DND-41 (cell line): ENCODE data around the gene SHISA7.

ENCODE experiments used
- ATAC-seq: fragments of 200-7000 bp; cut with Tn5 transposase; 3 replicates; pipeline ENCODE4 v1.9.1; 2021; ENCODE audit warnings: low read depth; ENCODE audit not compliant: insufficient read depth
- DNase-seq: peaks from one replicate; pipeline ENCODE4 v3.0.0-alpha.2; 2020
- H2AFZ ChIP-seq: 2 replicates; pipeline ENCODE4 v1.6.0; 2012; ENCODE audit warnings: low read depth, low read length
- H3K27ac ChIP-seq: 2 replicates; pipeline ENCODE4 v1.5.1; 2012; ENCODE audit warnings: low read length, inconsistent platforms
- H3K27me3 ChIP-seq: fragments of 200-600 bp; sonication (generic); 2 replicates; pipeline ENCODE4 v1.6.0; 2012; ENCODE audit warnings: low read length, mild to moderate bottlenecking, inconsistent platforms; ENCODE audit not compliant: insufficient read depth, poor library complexity
- H3K36me3 ChIP-seq: 2 replicates; pipeline ENCODE4 v1.5.1; 2012; ENCODE audit warnings: low read length, inconsistent platforms; ENCODE audit not compliant: insufficient read depth
- H3K4me1 ChIP-seq: 2 replicates; pipeline ENCODE4 v1.5.1; 2012; ENCODE audit warnings: mild to moderate bottlenecking, low read length; ENCODE audit not compliant: insufficient read depth
- H3K4me2 ChIP-seq: 2 replicates; pipeline ENCODE4 v1.6.0; 2012; ENCODE audit warnings: mild to moderate bottlenecking, moderate library complexity, low read length, inconsistent platforms; ENCODE audit not compliant: insufficient read depth
- H3K4me3 ChIP-seq, 2 experiments: fragments of 200-600 bp in 1 of 2; shearing (Covaris generic) in 1 of 2; 2 replicates each; pipeline ENCODE4 v1.5.1; 2012 to 2016; ENCODE audit warnings: inconsistent platforms in 2 of 2, low read length in 2 of 2, mild to moderate bottlenecking in 2 of 2, low read depth in 1 of 2, moderate library complexity in 1 of 2
- H3K79me2 ChIP-seq: 2 replicates; pipeline ENCODE4 v1.6.0; 2012; ENCODE audit warnings: low read length, inconsistent platforms; ENCODE audit not compliant: insufficient read depth
- H3K9ac ChIP-seq: 2 replicates; pipeline ENCODE4 v1.6.0; 2012; ENCODE audit warnings: low read depth, mild to moderate bottlenecking, inconsistent platforms, low read length, moderate library complexity
- H3K9me3 ChIP-seq: 2 replicates; pipeline ENCODE4 v1.5.1; 2012; ENCODE audit warnings: low read length, moderate library complexity, mild to moderate bottlenecking, inconsistent platforms; ENCODE audit not compliant: insufficient read depth, severe bottlenecking
- H4K20me1 ChIP-seq: 2 replicates; pipeline ENCODE4 v1.6.0; 2012; ENCODE audit warnings: low read length; ENCODE audit not compliant: insufficient read depth
- CTCF ChIP-seq: IDR thresholded peaks from 2 replicates; pipeline ENCODE4 v1.5.1; 2012; ENCODE audit warnings: borderline replicate concordance, low read length, moderate library complexity, mild to moderate bottlenecking; ENCODE audit not compliant: poor library complexity, severe bottlenecking; ENCODE audit errors: extremely low read depth
- EZH2 ChIP-seq: IDR thresholded peaks from 3 replicates; pipeline ENCODE4 v1.6.1; 2012; ENCODE audit warnings: borderline replicate concordance, low read depth, mild to moderate bottlenecking, moderate library complexity, low read length, inconsistent platforms; ENCODE audit not compliant: severe bottlenecking

SHISA7 gene

GRCh38 chr19:55464039-55464661 is 21.1 kb upstream of the SHISA7 start:
- Histone ChIP-seq H3K27ac (no peak overlapping the region), H3K9ac (no peak overlapping the region), H4K20me1 (0 out of 2 replicates have a peak, but pooled peaks cover 4% of the 10 kb centered on the region), H3K9me3 (no peaks in the 10 kb centered on the region), H3K79me2 (peaks cover 21% of the 10 kb centered on the region), H3K4me1 (peaks cover 41% of the 10 kb centered on the region), H3K4me3 (no peak overlapping the region), H2AFZ (no peak overlapping the region), H3K27me3 (no peaks in the 10 kb centered on the region), H3K36me3 (no peaks in the 10 kb centered on the region), H3K4me2 (no peak overlapping the region)
- no peak for ATAC-seq
- no peak for DNase-seq
- TF ChIP-seq CTCF (no peak), EZH2 (no peak)

GRCh38 chr19:55463583-55464031 is 20.5 kb upstream of the SHISA7 start:
- H3K4me3 ChIP-seq, result no peak overlapping the region
- no peaks in the 10 kb centered on the region for H3K27me3 ChIP-seq
- ATAC-seq (no peak), DNase-seq (no peak)
- H3K4me1 ChIP-seq, result peaks cover 41% of the 10 kb centered on the region
- peaks cover 24% of the 10 kb centered on the region for H3K79me2 ChIP-seq
- H3K36me3 ChIP-seq, result no peaks in the 10 kb centered on the region
- H3K27ac ChIP-seq, result no peak overlapping the region
- 0 out of 2 replicates have a peak, but pooled peaks cover 7% of the 10 kb centered on the region for H4K20me1 ChIP-seq
- no peak for TF ChIP-seq CTCF
- TF ChIP-seq EZH2, result no peak
- no peaks in the 10 kb centered on the region for H3K9me3 ChIP-seq
- H2AFZ ChIP-seq, result no peak overlapping the region
- peak overlapping the region; percentile 7; the same call in 1 of the 2 replicates for H3K9ac ChIP-seq
- H3K4me2 ChIP-seq, result no peak overlapping the region

GRCh38 chr19:55462722-55463121 is 19.6 kb upstream of the SHISA7 start:
- no peak overlapping the region for H2AFZ ChIP-seq
- no peaks in the 10 kb centered on the region for H3K27me3 ChIP-seq
- H3K4me2 ChIP-seq, result peak overlapping the region; percentile 80
- peak overlapping the region; percentile 55; the same call in 1 of the 2 replicates for H3K9ac ChIP-seq
- H4K20me1 ChIP-seq, result 0 out of 2 replicates have a peak, but pooled peaks cover 7% of the 10 kb centered on the region
- ATAC-seq, result no peak
- TF ChIP-seq CTCF, result no peak
- no peak for TF ChIP-seq EZH2
- no peak overlapping the region for H3K27ac ChIP-seq
- no peaks in the 10 kb centered on the region for H3K36me3 ChIP-seq
- peaks cover 36% of the 10 kb centered on the region for H3K4me1 ChIP-seq
- DNase-seq, result no peak
- peaks cover 28% of the 10 kb centered on the region for H3K79me2 ChIP-seq
- H3K9me3 ChIP-seq, result no peaks in the 10 kb centered on the region
- peak overlapping the region in 1 of 2 experiments; percentile 65; a peak in 2 of 4 replicates for H3K4me3 ChIP-seq
